GM18498 (cell line): ENCODE data around the gene CCR5.
"Not testable (repeated sequence)": the region's sequence is repeated elsewhere in the genome, so short reads cannot be mapped to it uniquely, and the experiment has no call there.

Source experiments
- ATAC-seq: cut with Tn5 transposase; IDR thresholded peaks from one replicate; pipeline ENCODE4 v1.9.1; 2021; ENCODE audit warnings: mild to moderate bottlenecking, moderate library complexity; ENCODE audit not compliant: unreplicated experiment

Gene CCR5

DNA sequence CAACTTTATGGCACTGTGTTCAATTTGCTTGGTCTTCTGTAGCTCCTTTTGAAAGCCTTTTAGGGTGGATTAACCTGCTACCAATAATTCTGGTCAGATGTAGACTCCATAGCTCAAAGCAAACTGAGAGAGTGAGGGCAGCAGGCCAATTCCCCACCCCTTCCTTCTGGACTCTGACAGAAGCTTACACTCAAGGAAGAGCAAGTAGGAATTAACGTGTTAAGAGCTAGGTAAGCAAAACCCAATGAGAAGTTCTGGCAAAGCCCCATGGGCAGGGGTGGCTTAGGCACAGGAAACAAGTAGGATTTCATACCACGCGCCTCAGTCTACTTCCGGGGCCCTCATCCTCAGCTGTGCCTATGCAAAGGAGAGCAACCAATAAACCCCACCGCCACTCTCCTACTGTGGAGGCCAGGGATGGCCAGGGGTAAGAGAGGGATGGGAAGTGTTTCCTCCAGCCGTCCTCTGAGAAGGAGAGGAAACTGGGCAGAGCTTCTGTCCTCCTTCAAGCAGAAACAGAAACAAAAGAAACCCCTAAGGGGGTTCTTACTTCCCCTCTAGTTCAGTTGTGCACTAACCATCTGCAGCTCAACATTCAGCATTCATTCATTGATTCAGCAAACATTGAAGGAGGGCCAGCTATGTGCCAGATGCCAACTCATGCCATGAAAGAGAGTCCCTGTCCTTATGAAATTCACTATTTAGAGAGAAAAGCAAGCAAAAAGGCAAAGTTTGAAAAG is 12.6 kb downstream of the CCR5 start:
- no peak for ATAC-seq

GRCh38 chr3:46383951-46384330 is 13.2 kb downstream of the CCR5 start:
- no peak for ATAC-seq

DNA sequence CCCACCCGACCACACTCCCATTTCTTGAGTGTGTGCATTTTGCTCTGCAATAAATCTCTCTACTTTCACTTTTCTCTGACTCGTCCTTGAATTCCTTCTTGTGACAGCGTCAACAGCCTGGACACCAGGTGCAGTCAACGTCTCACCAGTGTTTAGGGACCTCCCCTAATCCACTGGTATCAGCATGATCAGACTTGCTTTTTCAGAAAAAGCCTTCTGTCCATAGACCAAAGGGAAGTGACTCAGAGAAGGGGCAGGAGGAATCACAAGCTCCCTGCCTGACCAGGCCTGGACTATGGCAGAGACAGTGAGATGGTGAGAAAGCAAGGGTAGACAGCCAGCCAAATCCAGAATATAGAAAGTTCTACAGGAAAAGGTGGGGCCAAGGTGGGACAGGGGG is 15.5 kb downstream of the CCR5 start:
- no peak for ATAC-seq

DNA sequence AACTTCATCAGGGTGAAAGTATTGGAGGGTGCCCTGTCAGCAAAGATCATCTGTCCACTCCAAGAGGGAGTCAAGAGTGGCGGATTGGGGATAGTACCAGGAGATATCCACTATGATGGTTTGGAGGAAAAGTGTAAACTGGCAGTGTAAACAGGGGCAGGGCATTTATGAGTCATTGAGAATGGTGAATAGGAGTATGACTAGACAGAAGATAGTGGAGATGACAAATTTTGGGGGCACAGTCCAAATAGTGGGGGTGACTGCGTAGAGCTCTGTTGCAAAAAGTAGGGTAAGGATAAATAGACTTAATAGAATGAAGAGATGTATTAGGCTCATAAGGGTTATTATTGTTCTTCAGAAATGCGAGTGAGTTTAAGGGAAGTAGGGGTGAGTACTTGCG is 18.1 kb downstream of the CCR5 start:
- not testable (repeated sequence) for ATAC-seq

- no peak for ATAC-seq
These were observed 18.6 kb downstream of the CCR5 start for GRCh38 chr3:46389306-46389705.

DNA sequence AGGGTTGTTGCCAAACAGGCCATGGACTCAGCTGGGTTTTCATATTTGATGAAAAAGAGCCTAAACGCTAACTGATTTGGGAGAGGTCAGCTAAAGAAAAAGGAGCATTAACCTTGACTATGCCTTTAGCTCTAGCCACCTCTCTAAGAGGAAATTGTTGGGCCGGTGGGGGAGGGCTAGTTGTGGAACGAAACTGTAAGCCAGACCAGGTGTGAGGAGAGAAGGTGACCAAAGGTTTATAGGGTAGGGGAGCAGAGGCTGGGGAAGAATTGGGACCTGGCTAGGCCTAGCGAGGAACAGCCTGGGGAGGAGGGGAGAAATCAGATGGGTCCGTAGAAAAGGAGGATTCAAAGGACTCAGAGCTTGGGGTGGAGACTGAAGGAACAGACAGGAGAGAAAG is 20.8 kb downstream of the CCR5 start:
- not testable (repeated sequence) for ATAC-seq

GRCh38 chr3:46393011-46393410 is 22.3 kb downstream of the CCR5 start:
- ATAC-seq = no peak

GRCh38 chr3:46393554-46394434 is 23.0 kb downstream of the CCR5 start:
- no peak for ATAC-seq

DNA sequence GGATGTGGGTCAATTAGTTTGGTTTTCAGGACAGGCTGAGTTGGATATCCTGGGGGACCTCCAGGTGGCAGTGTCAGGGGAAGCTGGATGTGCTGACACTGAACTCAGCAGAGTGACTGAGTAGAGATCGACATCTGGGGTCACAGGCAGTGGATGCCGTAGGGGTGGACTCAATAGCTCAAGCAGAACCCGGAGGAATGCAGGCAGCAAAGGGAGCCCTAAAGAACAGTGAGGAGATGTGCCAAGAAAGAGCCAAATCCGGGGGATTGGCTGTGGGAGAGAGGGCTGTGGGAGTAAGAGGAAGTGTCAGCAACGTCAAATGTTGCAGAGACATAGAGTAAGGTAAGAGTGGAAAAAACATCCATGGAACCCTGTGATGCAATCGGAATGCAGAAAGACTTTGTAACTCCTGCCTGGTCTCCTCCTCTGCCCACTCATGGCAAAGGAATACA is 24.5 kb downstream of the CCR5 start:
- ATAC-seq = no peak

DNA sequence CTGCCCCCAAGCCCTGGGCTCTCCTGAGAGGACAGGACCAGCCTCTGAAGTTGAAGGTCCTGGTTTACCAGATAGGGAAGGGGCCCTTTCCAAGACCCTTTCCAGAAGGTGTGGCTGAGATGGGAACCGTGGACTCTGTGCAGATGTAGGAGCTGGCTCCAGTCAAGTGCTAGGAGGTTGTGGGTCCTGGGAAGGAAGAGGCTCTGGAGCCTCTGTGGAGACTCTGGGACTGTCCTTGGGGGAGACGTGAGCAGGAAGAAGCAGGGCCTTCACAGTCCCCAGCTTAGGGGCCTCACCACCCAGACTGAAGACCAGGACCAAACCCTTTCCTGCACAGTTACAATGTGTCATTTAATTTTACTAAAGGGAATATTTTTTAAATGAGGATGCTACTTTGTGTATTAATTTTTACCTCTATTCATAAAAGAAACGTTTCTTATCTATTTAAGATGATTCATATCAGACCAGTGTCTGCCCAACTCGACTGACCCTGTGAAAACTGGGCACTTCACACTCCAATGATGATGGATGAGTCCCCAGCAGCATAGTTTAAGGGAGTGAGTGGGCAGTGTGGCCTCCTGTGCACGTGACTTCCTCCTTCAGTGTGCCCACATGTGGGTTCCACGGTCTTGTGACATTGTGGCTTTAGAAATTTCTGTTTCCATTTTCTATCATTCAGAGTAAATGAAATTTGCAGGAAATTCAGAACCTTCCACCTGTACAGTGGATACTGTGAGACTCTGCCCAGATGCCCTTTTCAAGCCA is 25.2 kb downstream of the CCR5 start:
- no peak for ATAC-seq

- ATAC-seq = no peak
These were observed 26.4 kb downstream of the CCR5 start for GRCh38 chr3:46397111-46397510.

GRCh38 chr3:46398186-46398955 is 27.6 kb downstream of the CCR5 start:
- ATAC-seq = no peak

DNA sequence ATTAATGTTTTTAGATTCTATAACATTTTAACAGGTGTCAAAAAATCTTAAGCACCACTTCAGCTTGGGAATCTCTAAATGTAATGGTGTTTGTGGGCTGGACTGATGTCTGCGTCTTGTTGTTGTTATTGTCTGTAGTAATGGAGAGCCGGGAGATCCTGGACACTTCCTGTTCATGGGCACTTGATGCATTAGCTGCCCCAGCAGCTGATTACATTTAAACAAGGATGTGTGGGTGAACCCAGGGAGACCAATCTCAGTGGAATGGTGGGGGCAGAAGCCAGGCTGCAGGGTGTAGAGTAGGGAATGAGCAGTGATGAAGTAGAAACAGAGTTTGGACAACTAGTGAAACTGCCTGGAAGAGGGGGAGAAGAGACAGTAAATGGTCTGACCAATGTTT is 28.4 kb downstream of the CCR5 start:
- no peak for ATAC-seq

- ATAC-seq = no peak
These were observed 28.8 kb downstream of the CCR5 start for GRCh38 chr3:46399557-46399956.

- no peak for ATAC-seq
These were observed 29.4 kb downstream of the CCR5 start for GRCh38 chr3:46400000-46400734.

DNA sequence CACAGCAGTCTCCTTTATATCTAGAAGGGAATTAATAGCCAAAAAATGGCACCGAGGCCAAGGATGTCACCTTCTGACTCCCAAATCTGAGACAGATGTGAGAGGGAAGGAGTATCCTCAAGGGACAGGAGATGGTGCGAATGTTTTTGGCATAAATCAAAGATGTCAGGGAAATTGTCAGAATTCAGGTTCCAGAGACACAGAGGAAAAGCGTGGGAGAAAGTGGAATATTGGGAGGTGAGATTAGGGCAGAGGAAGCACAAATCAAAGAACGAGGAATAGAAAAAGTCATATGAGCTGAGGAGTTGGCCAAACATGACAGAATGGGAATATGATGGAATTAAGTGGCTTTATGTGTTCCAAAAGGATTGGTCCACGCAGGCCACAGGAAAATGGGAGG is 30.1 kb downstream of the CCR5 start:
- no peak for ATAC-seq

GRCh38 chr3:46401579-46401978 is 30.8 kb downstream of the CCR5 start:
- ATAC-seq = no peak

GRCh38 chr3:46402902-46403301 is 32.2 kb downstream of the CCR5 start:
- not testable (repeated sequence) for ATAC-seq

GRCh38 chr3:46405301-46406019 is 34.7 kb downstream of the CCR5 start:
- no peak for ATAC-seq
